Ammon's horn (tissue), 1 donor: ENCODE measurements around the gene RXRB.

Experiments
- DNase-seq: peaks from one replicate; pipeline ENCODE4 v3.0.0-alpha.2; 2016; ENCODE audit warnings: low spot score

RXRB gene

GRCh38 chr6:33176906-33177305 is 23.6 kb downstream of the RXRB start:
- DNase-seq = no peak

GRCh38 chr6:33175436-33176069 is 24.9 kb downstream of the RXRB start:
- DNase-seq = no peak

- no peak for DNase-seq
Observed at GRCh38 chr6:33174784-33175183, 25.7 kb downstream of the RXRB start.

- no peak for DNase-seq
Observed at GRCh38 chr6:33173535-33174180, 26.8 kb downstream of the RXRB start.

GRCh38 chr6:33172688-33173534 is 27.6 kb downstream of the RXRB start:
- no peak for DNase-seq

- no peak for DNase-seq
Observed at GRCh38 chr6:33171880-33172687, 28.4 kb downstream of the RXRB start.

GRCh38 chr6:33171016-33171879 is 29.2 kb downstream of the RXRB start:
- no peak for DNase-seq

- no peak for DNase-seq
Observed at GRCh38 chr6:33170176-33171015, 30.1 kb downstream of the RXRB start.

GRCh38 chr6:33169291-33170175 is 30.9 kb downstream of the RXRB start:
- DNase-seq = no peak

- DNase-seq = no peak
Observed at GRCh38 chr6:33168639-33169038, 31.8 kb downstream of the RXRB start.

- no peak for DNase-seq
Observed at GRCh38 chr6:33168284-33168601, 32.2 kb downstream of the RXRB start.

GRCh38 chr6:33167374-33168283 is 32.8 kb downstream of the RXRB start:
- DNase-seq = no peak

GRCh38 chr6:33166811-33167210 is 33.7 kb downstream of the RXRB start:
- DNase-seq = no peak

GRCh38 chr6:33166363-33166762 is 34.1 kb downstream of the RXRB start:
- no peak for DNase-seq

- no peak for DNase-seq
Observed at GRCh38 chr6:33165581-33166258, 34.7 kb downstream of the RXRB start.

- no peak for DNase-seq
Observed at GRCh38 chr6:33164665-33165373, 35.6 kb downstream of the RXRB start.

GRCh38 chr6:33164176-33164575 is 36.3 kb downstream of the RXRB start:
- no peak for DNase-seq
